H9 (cell line): ENCODE data around the gene PTPN2. TPM values are rescaled to one million over a fixed set of nuclear protein-coding genes. Genes with fewer than 3 reads are reported as not detected.

ENCODE experiments used
- DNase-seq: peaks from one replicate; pipeline ENCODE4 v3.0.0-alpha.2; 2017
- H2AFZ ChIP-seq: one replicate; pipeline ENCODE4 v1.6.1; 2013; ENCODE audit warnings: mild to moderate bottlenecking, low read length, control low read depth, moderate library complexity
- H2AK5ac ChIP-seq: 2 replicates; pipeline ENCODE4 v1.6.1; 2013; ENCODE audit warnings: low read length, control low read depth, mixed read lengths; ENCODE audit not compliant: insufficient read length
- H2BK120ac ChIP-seq: one replicate; pipeline ENCODE4 v1.6.1; 2013; ENCODE audit warnings: low read depth, mild to moderate bottlenecking, low read length, control low read depth, inconsistent platforms; ENCODE audit not compliant: poor library complexity, severe bottlenecking
- H2BK12ac ChIP-seq: 2 replicates; pipeline ENCODE4 v1.6.1; 2013; ENCODE audit warnings: low read length, control low read depth, mixed read lengths, low read depth; ENCODE audit not compliant: insufficient read length
- H2BK15ac ChIP-seq: 2 replicates; pipeline ENCODE4 v1.6.1; 2013; ENCODE audit warnings: low read depth, low read length, control low read depth
- H2BK20ac ChIP-seq: one replicate; pipeline ENCODE4 v1.6.1; 2013; ENCODE audit warnings: low read depth, mild to moderate bottlenecking, low read length, control low read depth, inconsistent platforms; ENCODE audit not compliant: poor library complexity, severe bottlenecking
- H2BK5ac ChIP-seq: 2 replicates; pipeline ENCODE4 v1.6.1; 2013; ENCODE audit warnings: low read length, control low read depth, mixed read lengths; ENCODE audit not compliant: insufficient read length
- H3K14ac ChIP-seq: 2 replicates; pipeline ENCODE4 v1.6.1; 2013; ENCODE audit warnings: low read length, control low read depth; ENCODE audit not compliant: insufficient read depth
- H3K18ac ChIP-seq: 2 replicates; pipeline ENCODE4 v1.6.1; 2013; ENCODE audit warnings: low read depth, mild to moderate bottlenecking, mixed read lengths, low read length, control low read depth; ENCODE audit not compliant: insufficient read length
- H3K23ac ChIP-seq: 2 replicates; pipeline ENCODE4 v1.6.1; 2013; ENCODE audit warnings: low read length, control low read depth, mixed read lengths, low read depth; ENCODE audit not compliant: insufficient read length
- H3K23me2 ChIP-seq: 2 replicates; pipeline ENCODE4 v1.6.1; 2013; ENCODE audit warnings: low read depth, mild to moderate bottlenecking, mixed read lengths, low read length, control low read depth; ENCODE audit not compliant: insufficient read length, poor library complexity, severe bottlenecking
- H3K27ac ChIP-seq: 2 replicates; pipeline ENCODE4 v1.5.1; 2013; ENCODE audit warnings: low read length, control low read depth, mixed read lengths, low read depth; ENCODE audit not compliant: insufficient read length
- H3K27me3 ChIP-seq: 2 replicates; pipeline ENCODE4 v1.6.1; 2013; ENCODE audit warnings: low read length, control low read depth, inconsistent platforms; ENCODE audit not compliant: insufficient read depth
- H3K4ac ChIP-seq: 2 replicates; pipeline ENCODE4 v1.6.1; 2013; ENCODE audit warnings: low read depth, mild to moderate bottlenecking, control low read depth, inconsistent platforms, low read length, moderate library complexity
- H3K4me1 ChIP-seq: 2 replicates; pipeline ENCODE4 v1.6.1; 2013; ENCODE audit warnings: low read length, control low read depth, inconsistent platforms; ENCODE audit not compliant: insufficient read depth
- H3K4me2 ChIP-seq: 2 replicates; pipeline ENCODE4 v1.6.1; 2013; ENCODE audit warnings: low read length, control low read depth, mixed read lengths; ENCODE audit not compliant: insufficient read length, insufficient read depth
- H3K56ac ChIP-seq: 2 replicates; pipeline ENCODE4 v1.6.1; 2013; ENCODE audit warnings: low read depth, mild to moderate bottlenecking, mixed read lengths, low read length, control low read depth; ENCODE audit not compliant: insufficient read length
- H3K79me1 ChIP-seq: 2 replicates; pipeline ENCODE4 v1.6.1; 2013; ENCODE audit warnings: low read depth, mild to moderate bottlenecking, moderate library complexity, low read length, control low read depth, inconsistent platforms; ENCODE audit not compliant: insufficient read depth, poor library complexity, severe bottlenecking
- H3K79me2 ChIP-seq: 2 replicates; pipeline ENCODE4 v1.6.1; 2013; ENCODE audit warnings: low read length, control low read depth, inconsistent platforms; ENCODE audit not compliant: insufficient read depth
- H3K9ac ChIP-seq: 2 replicates; pipeline ENCODE4 v1.6.1; 2013; ENCODE audit warnings: low read length, control low read depth, mixed read lengths; ENCODE audit not compliant: insufficient read length; ENCODE audit errors: extremely low read depth
- H3K9me3 ChIP-seq: one replicate; pipeline ENCODE4 v1.6.1; 2013; ENCODE audit warnings: low read depth, low read length, inconsistent platforms; ENCODE audit not compliant: control insufficient read depth
- H3T11ph ChIP-seq: one replicate; pipeline ENCODE4 v1.6.1; 2013; ENCODE audit warnings: mild to moderate bottlenecking, low read length, control low read depth, inconsistent platforms
- H4K20me1 ChIP-seq: one replicate; pipeline ENCODE4 v1.6.1; 2013; ENCODE audit not compliant: control insufficient read depth, insufficient read length, insufficient read depth
- H4K5ac ChIP-seq: 2 replicates; pipeline ENCODE4 v1.6.1; 2013; ENCODE audit warnings: low read depth, mild to moderate bottlenecking, mixed read lengths, low read length, control low read depth; ENCODE audit not compliant: insufficient read length
- H4K8ac ChIP-seq: replicated peaks from 2 replicates; pipeline ENCODE4 v1.6.1; 2013; ENCODE audit warnings: low read length, control low read depth, mixed read lengths, low read depth; ENCODE audit not compliant: insufficient read length
- H4K91ac ChIP-seq: 2 replicates; pipeline ENCODE4 v1.6.1; 2013; ENCODE audit warnings: low read depth, mild to moderate bottlenecking, moderate library complexity, mixed read lengths, low read length, control low read depth; ENCODE audit not compliant: insufficient read length
- H3K27ac Mint-ChIP-seq, 3 experiments: 2 replicates in 2 of 3; 3 replicates in 1 of 3; pipeline ENCODE4 v1.8.0; 2020 to 2021; ENCODE audit warnings: mixed read lengths in 3 of 3, mild to moderate bottlenecking in 1 of 3, moderate library complexity in 1 of 3
- H3K27me3 Mint-ChIP-seq: 2 replicates; pipeline ENCODE4 v1.8.0; 2021; ENCODE audit warnings: low read depth, mild to moderate bottlenecking, moderate library complexity, mixed read lengths
- H3K36me3 Mint-ChIP-seq, 3 experiments: 2 replicates in 2 of 3; 3 replicates in 1 of 3; pipeline ENCODE4 v1.8.0; 2020 to 2021; ENCODE audit warnings: low read depth in 3 of 3, mixed read lengths in 3 of 3; ENCODE audit not compliant: insufficient read depth in 1 of 3
- H3K4me1 Mint-ChIP-seq, 2 experiments: 2 replicates each; pipeline ENCODE4 v1.8.0; 2020; ENCODE audit warnings: mixed read lengths in 2 of 2
- H3K4me3 Mint-ChIP-seq, 2 experiments: 2 replicates in 1 of 2; 3 replicates in 1 of 2; pipeline ENCODE4 v1.8.0; 2020 to 2021; ENCODE audit warnings: mild to moderate bottlenecking in 2 of 2, mixed read lengths in 2 of 2, moderate library complexity in 1 of 2
- H3K9me3 Mint-ChIP-seq, 2 experiments: 2 replicates in 1 of 2; 3 replicates in 1 of 2; pipeline ENCODE4 v1.8.0; 2020; ENCODE audit warnings: mild to moderate bottlenecking in 2 of 2, mixed read lengths in 2 of 2, moderate library complexity in 1 of 2
- CTCF ChIP-seq: fragments of 200-600 bp; sonication (generic); conservative IDR thresholded peaks from 3 replicates; pipeline ENCODE4 v1.8.0; 2021; ENCODE audit warnings: antibody characterized with exemption, mild to moderate bottlenecking
- WGBS: extraction: QIAGEN DNeasy Blood & Tissue Kit; methylation state at CpG from one replicate; pipeline ENCODE4 v1.1.7; 2013; ENCODE audit warnings: missing lambda C conversion rate, low lambda C conversion rate, mixed read lengths; ENCODE audit not compliant: insufficient read length; ENCODE audit errors: extremely low coverage; 5-methylcytosine and 5-hydroxymethylcytosine counted together
- total RNA-seq: library from RNA; stranded (reverse); gene quantifications from 2 replicates; pipeline ENCODE4 v1.2.1, GENCODE V29; 2021

The PTPN2 gene
- total RNA-seq, 1 experiment from 2014 or later, result 48.7 TPM

- Mint-ChIP-seq H3K27me3 (no peaks in the 10 kb centered on the region), H3K36me3 (no peaks in the 10 kb centered on the region; a peak in 1 of 7 replicates), H3K27ac (no peak overlapping the region), H3K4me3 (no peak overlapping the region), H3K9me3 (no peaks in the 10 kb centered on the region), H3K4me1 (peaks cover 4 to 11% of the 10 kb centered on the region in 2 experiments)
- no peak overlapping the region for H3K23ac ChIP-seq
- H3K14ac ChIP-seq, result no peak overlapping the region
- H2AK5ac ChIP-seq, result no peak overlapping the region
- DNase-seq, result no peak
- H2BK5ac ChIP-seq, result no peak overlapping the region
- no peak overlapping the region for H2BK120ac ChIP-seq
- no peak overlapping the region for H3K4ac ChIP-seq
- no peak overlapping the region for H4K91ac ChIP-seq
- no peaks in the 10 kb centered on the region for H3K4me1 ChIP-seq
- no peak overlapping the region for H3K4me2 ChIP-seq
- H3K79me2 ChIP-seq, result no peaks in the 10 kb centered on the region
- H3K27ac ChIP-seq, result no peak overlapping the region
- H3T11ph ChIP-seq, result no peak overlapping the region
- H3K79me1 ChIP-seq, result no peaks in the 10 kb centered on the region
- no peaks in the 10 kb centered on the region for H4K20me1 ChIP-seq
- H3K9me3 ChIP-seq, result no peaks in the 10 kb centered on the region
- WGBS, result no CpG with 5 or more reads among the region's 9 CpGs
- no peak overlapping the region for H2BK20ac ChIP-seq
- H2BK15ac ChIP-seq, result no peak overlapping the region
- H3K27me3 ChIP-seq, result no peaks in the 10 kb centered on the region
- no peak overlapping the region for H2BK12ac ChIP-seq
- no peaks in the 10 kb centered on the region for H3K23me2 ChIP-seq
- H3K18ac ChIP-seq, result no peak overlapping the region
- no peak overlapping the region for H3K9ac ChIP-seq
- no peak overlapping the region for H2AFZ ChIP-seq
- no peak for TF ChIP-seq CTCF
- H4K8ac ChIP-seq, result no peak overlapping the region
- H3K56ac ChIP-seq, result no peak overlapping the region
- no peak overlapping the region for H4K5ac ChIP-seq
Observed at GRCh38 chr18:12767580-12768155, 116.4 kb downstream of the PTPN2 start.
